AG09309 (cell line): ENCODE data around the gene TPRX1.
"Not testable (repeated sequence)": the region's sequence is repeated elsewhere in the genome, so short reads cannot be mapped to it uniquely, and the experiment has no call there.

ENCODE experiments used
- DNase-seq: peaks from one replicate; pipeline ENCODE4 v3.0.0-alpha.2; 2010; ENCODE audit warnings: low read depth
- H3K4me3 ChIP-seq: 2 replicates; pipeline ENCODE4 v1.5.1; 2011; ENCODE audit warnings: mild to moderate bottlenecking, low read depth, low read length, moderate library complexity; ENCODE audit not compliant: control insufficient read depth
- CTCF ChIP-seq: IDR thresholded peaks from 2 replicates; pipeline ENCODE4 v1.5.1; 2011; ENCODE audit warnings: mild to moderate bottlenecking, low read depth, low read length, inconsistent platforms; ENCODE audit not compliant: insufficient read depth, control insufficient read depth; ENCODE audit errors: missing control alignments

TPRX1 gene

GRCh38 chr19:47765523-47766358 lies 38.6 kb downstream of the TPRX1 start:
- no peak overlapping the region for H3K4me3 ChIP-seq
- DNase-seq: no peak
- TF ChIP-seq CTCF: peak; percentile 89

GRCh38 chr19:47764705-47765104 lies 39.6 kb downstream of the TPRX1 start:
- H3K4me3 ChIP-seq, DNase-seq: not testable (repeated sequence)

- DNase-seq: no peak
- no peak overlapping the region for H3K4me3 ChIP-seq
- no peak for TF ChIP-seq CTCF
Measured at GRCh38 chr19:47762615-47763308, 41.6 kb downstream of the TPRX1 start.

DNA sequence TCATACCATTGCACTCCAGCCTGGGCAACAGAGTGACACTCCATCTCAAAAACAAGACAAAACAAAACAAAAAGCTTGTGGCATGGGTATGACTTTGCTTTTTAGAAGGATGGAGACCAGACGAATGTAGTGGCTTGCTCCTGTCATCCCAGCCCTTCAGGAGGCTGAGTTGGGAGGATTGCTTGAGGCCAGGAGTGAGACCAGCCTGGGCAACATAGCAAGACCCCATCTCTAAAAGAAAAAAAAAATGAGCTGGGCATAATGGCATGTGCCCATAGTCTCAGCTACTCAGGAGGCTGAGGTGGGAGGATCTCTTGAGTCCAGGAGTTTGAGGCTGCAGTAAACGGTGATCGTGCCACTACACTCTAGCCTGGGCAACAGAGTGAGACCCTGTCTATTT lies 42.2 kb downstream of the TPRX1 start:
- DNase-seq: no peak
- H3K4me3 ChIP-seq: no peak overlapping the region
- TF ChIP-seq CTCF: no peak

GRCh38 chr19:47761566-47761965 lies 42.8 kb downstream of the TPRX1 start:
- no peak for TF ChIP-seq CTCF
- no peak overlapping the region for H3K4me3 ChIP-seq
- no peak for DNase-seq

DNA sequence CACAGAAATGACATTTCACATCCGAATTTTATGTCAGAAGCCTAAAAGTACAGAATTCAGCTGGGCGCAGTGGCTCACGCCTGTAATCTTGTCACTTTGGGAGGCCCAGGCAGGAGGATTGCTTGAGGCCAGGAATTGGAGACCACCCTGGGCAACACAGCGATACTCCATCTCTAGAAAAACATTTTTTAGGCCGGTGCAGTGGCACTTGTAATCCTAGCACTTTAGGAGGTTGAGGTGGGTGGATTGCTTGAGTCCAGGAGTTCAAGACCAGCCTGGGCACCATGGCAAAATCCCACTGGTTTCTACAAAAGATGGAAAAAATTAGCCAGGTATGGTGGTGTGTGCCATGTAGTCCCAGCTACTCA lies 43.7 kb downstream of the TPRX1 start:
- TF ChIP-seq CTCF: no peak
- no peak overlapping the region for H3K4me3 ChIP-seq
- no peak for DNase-seq

DNA sequence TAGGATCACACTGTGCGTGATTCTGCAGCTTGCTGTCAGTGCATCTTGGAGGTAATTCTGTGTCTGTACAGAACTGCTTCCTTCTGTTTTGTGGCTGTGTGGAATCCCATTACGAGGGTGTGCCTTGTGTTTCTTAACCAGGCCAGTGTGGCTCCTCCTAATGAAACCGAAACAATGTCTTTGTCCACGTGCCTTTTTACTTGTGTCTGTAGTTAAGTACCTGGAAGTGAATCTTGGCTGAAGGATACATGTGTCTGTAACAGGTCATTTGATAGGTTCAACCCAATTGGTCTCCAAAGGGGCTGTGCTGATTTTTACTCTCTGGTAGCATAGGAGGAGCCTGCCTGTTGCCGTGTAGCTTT lies 45.9 kb downstream of the TPRX1 start:
- no peak for TF ChIP-seq CTCF
- H3K4me3 ChIP-seq: no peak overlapping the region
- DNase-seq: no peak
